ENCODE data around the gene SLC1A3. TPM values are rescaled to one million over a fixed set of nuclear protein-coding genes. Genes with fewer than 3 reads are reported as not detected.
A peak's percentile ranks its signal among the peaks of the same experiment; 100 is the strongest.

Gene SLC1A3
- total and polyA plus RNA-seq, 10 of the 15 experiments (the other 5 are each of a cell fraction or from before 2014, with no cell fraction given): 0.23 to 4.4 (median 3.3) TPM

- TF ChIP-seq SMC3 (IDR thresholded peaks at IDR 0.05; ENCODE audit: borderline replicate concordance, low read length) (peak; percentile 56; the same call in 1 of the 2 replicates), TBL1XR1 (IDR thresholded peaks at IDR 0.05; ENCODE audit: low read depth, low read length) (no peak), EED (IDR thresholded peaks at IDR 0.05; ENCODE audit: low read depth) (no peak), STAT3 (IDR thresholded peaks at IDR 0.05; ENCODE audit: low read depth, low read length) (no peak), SUZ12 (IDR thresholded peaks at IDR 0.05; ENCODE audit: unreplicated experiment) (no peak), CTCF (IDR thresholded peaks at IDR 0.05 in 2 of 3, conservative IDR thresholded peaks at IDR 0.05 in 1 of 3; ENCODE audit: control insufficient read depth in 2 of 3, extremely low read depth in 1 of 3, insufficient read depth in 1 of 3, low read depth in 3 of 3, low read length in 3 of 3) (peak; percentile 77 to 90 (median 80)), KDM1A (IDR thresholded peaks at IDR 0.05; ENCODE audit: borderline replicate concordance) (no peak), NR2C2 (IDR thresholded peaks at IDR 0.05; ENCODE audit: borderline replicate concordance, control insufficient read depth, insufficient read length, low read depth) (no peak), SIX5 (IDR thresholded peaks at IDR 0.05; ENCODE audit: low read depth, low read length, severe bottlenecking) (no peak), RELA (IDR thresholded peaks at IDR 0.05; ENCODE audit: borderline replicate concordance, partially characterized antibody) (no peak)
Measured at GRCh38 chr5:36692791-36693763, 86.7 kb downstream of the SLC1A3 start (continued).
